Activated gamma-delta T cell treated with Interleukin-2 at 50 U/mL for 16 hours (primary cell): ENCODE data around the gene ATP2B2.

Experiments
- DNase-seq: peaks from one replicate; pipeline ENCODE4 v3.0.0-alpha.2; 2020

ATP2B2 gene

DNA sequence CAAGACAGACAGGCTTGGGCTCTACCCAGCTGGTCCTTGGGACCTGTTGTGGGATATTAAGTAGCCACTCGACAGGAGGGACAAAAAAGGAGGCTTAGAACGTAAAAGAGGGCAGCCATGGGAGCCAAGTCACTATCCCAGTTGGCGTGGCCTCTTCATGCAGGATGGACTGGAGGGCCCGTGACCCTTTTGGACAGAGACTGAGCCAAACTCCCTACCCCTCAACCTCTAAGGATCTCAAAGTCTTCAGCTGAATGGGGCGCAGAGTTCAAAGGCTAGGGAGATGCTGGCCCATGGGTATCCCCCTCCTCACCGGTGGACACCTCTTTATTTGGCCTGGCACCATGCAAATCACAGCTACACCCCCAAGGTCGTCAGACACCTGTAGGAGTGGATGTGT, 126.6 kb downstream of the ATP2B2 start:
- DNase-seq, result no peak

DNA sequence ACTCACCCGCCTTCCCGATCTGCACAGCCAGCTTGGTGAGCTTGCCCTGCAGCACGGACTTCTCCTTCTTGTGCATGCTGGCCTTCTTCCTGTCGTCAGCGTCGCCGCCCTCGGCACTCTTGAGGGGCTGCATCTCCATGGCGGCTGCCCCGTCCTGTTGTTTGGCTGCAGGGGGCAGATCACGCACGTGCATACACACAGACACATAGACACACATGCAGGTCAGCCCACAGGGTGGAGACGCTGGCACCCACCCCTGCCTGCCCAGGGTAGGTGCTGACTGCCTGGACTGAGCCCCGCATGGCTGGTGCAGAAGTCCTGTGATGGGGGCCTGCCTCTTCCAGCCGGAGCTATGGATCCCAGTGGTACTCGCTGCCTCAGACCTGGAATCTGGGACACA, 127.1 kb downstream of the ATP2B2 start:
- DNase-seq, result no peak

DNA sequence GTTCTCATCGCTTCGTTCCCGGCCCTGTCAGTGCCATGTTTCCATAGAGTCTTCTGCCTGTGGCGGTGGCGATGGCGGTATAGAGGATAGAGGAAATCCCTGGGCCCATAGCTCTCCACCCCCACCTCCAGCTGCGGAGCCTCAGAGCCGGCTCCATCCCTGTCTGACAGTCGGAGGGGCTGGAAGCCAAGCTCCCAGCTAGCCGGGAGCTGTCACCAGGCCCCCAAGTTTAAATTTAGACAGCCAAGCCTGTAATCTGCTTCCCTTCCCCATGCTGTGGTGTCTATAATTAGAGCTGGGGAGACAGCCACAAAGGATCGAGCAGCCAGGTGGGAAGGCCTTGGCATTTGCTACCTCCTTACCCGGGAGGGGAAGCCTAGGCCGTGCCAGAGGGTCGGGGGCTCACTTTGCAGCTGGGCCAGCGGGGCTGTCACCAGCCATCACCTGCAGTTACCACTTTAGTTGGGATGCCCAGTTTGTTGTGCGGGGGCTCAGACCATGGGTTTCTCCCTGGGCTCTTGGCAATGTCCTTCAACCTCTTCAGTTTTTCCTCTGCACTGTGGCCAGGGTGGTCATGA, 128.1 kb downstream of the ATP2B2 start:
- no peak for DNase-seq

DNA sequence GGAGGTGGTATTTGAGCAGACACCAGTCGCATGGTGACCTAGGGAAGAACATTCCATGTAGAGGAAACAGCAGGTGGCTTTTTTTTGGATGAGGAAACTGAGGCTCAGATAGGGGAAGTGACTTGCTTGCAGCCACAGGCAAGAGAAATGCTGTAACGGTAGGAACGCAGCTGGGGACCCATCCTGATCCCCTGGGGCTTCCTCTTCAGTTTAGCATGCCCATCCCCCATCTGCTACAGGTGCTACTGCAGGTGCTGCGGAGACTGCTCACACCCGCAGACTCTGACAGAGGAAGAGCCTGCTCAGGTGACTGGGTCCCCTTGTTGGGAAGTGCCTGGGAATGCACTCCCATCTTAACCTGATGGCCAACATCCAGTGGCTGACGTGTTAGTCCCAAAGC, 129.0 kb downstream of the ATP2B2 start:
- DNase-seq, result no peak

DNA sequence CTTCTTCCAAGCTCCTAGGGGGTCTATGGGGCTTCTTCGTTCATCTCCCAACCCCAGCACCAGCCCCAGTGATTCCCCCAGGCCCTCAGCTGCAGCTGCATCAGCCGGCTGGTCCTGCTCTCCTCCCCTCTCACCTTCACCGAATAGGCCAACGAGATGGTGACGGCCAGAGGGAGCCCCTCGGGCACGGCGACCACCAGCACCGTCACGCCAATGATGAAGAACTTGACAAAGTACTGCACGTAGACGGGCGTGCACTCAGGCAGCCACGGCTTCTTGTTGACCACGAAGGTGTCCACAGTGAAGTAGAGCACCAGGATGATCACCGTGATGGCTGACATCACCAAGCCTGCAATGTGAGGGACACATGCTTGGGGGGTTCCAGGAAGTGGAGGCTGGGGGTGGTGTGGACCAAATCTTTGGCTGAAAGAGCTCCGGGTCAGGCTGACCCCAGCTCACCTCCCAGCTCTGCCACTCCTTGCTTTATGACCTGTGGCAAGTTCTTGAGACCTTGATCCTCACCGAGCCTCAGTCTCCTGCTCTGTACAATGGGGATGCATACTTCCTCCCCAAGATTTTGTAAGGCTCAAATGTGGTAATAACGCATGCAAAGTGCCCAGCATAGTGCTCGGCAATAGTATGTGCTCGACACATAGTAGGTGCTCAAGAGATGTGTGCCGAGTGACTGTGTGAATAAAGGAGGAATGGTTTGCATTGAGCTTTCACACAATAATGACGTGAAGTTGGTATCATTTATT, 129.9 kb downstream of the ATP2B2 start:
- DNase-seq, result no peak

DNA sequence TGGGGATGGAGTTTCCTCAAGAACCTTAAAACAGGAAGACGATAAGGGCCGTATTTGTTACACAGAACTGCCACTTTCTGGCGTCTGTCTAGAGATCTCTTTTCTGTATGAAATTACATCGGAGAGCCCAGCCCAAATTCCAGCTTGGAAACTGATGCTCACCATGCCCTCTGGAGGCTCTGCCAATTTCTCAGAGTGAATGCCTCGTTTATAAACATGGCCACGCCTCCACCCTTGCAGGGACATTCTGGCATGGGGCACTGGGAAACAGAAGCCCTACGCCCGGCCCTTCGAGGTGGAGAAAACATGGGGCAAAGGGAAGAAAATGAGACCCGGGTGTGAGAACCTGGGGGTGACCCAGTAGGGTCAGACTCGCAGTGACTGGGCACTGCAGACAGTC, 131.1 kb downstream of the ATP2B2 start:
- DNase-seq, result no peak

DNA sequence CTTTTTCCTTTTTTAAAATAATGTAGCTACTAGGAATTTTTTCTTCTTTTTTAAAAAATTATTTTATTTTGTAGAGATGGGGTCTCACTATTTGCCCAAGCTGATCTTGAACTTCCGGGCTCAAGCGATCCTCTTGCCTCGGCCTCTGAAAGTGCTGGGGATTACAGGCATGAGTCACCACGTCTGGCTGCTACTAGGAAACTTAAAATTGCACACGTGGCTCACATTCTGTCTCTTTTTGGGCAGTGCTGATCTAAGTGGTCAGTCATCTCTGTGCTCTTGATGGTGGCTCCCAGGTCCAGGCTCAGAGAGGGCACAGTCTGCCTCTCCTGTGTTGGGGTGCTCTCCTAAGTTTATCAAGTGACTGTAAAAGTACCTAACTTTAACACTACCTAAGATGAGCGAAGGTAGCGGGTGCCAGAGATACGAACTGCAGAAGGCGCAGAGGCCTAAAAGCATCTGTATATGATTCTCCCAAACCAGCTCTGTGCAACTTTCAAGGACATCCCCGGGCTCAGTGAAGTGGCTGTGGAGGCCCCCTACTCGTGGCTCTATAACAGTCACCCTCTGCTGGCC, 131.6 kb downstream of the ATP2B2 start:
- no peak for DNase-seq

DNA sequence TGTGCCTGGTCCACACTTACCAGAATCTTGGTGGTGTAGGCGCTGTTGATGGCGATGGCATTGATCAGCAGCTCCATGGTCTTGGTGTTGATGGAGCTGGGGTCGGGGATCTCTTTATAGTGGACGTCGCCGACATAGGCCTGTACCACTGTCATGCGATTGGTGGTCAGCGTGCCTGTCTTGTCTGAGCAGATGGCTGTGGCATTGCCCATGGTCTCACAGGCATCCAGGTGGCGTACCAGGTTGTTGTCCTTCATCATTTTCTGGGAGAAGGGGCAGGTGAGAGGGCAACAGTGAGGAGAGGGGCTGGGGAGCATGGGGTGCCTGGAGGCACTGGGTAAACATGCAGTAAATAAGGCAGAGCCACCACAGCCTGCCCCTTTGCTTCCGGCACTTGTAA, 133.6 kb downstream of the ATP2B2 start:
- no peak for DNase-seq

DNA sequence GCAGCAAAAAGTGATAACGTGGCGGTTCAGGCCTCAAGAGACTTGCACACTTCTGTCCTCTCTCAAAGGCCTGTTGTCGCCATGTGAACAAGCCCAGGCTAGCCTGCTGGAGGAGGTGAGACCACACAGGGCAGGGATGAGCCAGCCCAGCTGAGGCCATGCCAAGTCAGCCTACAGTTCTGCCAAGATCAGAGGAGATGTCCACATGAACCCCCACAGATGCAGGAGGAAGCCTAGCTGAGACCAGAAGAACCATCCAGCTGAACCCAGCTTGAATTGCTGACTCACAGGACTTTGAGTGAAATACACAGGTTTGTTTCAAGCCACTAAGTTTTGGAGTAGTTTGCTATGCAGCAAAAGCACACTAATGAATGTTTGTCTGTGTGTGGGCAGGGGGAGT, 134.2 kb downstream of the ATP2B2 start:
- DNase-seq, result no peak

DNA sequence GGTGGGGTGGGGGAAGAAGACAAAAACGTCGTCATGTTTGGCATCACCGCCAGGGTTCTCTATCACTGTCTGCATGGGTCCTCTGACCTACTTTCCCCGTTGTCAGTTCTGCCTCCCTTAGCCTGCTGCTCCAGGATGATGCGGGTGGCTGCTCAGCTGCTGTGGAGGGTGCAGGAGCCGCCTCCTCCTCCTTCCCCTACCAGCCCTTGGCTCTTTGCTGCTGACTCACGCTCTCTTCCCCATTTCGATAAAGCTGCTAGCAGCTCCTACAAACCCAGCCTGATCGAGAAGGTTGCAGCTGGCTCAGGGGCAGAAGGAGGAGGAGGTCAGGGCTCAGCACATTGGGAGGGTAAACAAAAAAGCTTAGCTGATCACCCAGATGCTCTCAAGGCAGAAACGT, 135.0 kb downstream of the ATP2B2 start:
- DNase-seq, result no peak

DNA sequence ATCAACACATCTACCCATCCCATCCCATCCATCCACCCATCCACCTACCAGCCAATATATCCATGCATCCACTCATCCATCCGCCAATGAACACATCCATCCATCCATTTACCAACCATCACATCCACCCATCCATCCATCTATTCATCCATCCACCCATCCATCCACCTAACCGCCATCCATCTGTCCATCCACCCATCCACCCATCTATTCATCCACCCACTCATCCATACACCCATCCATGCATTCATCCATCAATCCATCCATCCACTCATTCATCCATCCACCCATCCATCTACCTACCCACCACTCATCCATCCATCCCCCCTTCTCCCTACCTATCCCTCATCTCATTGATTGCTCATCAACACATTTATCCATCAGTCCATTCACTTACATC, 136.9 kb downstream of the ATP2B2 start:
- DNase-seq, result no peak

DNA sequence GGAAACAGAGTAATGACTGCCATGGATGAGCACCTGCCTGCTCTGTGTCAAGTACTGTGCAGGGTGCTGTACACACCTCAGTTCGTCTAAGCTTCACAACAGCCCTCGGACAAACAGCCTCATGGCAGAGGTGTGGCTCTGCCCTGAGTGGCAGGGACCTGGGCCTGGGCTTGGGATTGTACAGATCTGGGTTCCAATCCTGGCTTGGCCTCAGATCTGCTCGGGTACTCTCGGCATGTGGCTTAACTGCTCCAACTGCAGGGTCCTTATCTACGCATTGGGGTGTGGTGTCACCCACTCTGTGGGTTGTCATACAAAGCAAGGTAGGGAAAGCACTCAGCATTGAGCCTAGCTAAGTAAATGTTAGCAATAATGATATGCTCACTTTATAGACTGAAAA, 137.9 kb downstream of the ATP2B2 start:
- no peak for DNase-seq

DNA sequence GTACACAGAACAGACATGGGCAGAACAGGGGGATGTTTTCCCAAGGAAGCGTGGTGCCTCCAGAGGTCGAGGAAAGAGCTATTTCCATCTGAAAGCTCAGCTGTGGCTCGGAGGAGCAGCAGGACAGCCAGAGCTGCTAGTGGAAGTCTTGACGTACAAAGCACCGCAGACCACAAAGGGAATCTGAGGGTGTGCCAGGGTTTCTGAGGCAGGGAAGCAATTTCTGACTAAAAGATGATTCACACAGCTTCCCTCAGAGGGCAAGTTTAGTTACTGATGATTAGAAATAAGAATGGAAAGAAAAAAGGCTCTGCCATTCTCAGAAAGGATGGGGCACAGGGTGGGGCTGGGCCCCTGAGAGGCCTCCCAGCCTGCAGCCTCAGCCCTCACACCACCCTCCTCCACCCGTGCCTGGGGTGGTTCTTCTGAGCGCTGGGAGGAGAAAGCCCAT, 138.7 kb downstream of the ATP2B2 start:
- DNase-seq, result no peak

DNA sequence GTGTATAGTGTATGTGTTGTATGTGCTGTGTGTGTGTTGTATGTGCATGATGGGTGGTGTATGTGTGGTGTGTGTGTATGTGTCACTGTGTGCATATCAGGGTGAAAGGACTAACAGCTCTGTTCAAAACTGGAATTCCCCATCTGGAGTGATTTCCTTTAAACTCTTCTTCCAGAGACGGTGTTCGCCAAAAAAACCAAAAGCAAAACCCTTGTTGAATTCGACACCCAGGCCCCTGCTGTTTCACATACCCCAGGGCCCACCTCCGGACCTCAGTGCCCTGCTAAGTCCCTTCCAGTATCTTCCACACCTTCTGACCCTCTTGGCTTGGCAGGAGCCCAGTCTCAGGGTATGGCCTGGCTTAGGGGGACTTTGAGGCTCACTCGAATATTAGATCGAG, 139.6 kb downstream of the ATP2B2 start:
- no peak for DNase-seq

DNA sequence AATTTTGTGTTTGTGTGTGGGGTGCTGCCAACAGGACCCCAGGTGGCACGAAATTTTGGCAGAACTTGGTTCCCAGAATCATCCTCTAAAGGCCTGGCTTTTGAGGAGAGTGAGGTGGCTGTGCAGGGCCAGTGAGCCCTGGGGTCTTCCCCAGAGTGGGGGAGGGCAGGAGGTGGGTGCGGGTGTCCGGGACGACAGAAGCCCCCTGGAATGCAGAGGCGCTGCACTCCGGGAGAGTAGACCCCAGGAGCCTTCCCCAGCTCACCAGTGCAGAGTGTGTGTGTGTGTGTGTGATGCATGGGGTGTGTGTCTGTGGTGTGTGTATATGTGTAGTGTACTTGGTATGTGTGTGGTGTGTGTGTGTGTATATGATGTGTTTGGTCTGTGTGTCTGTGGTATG, 140.1 kb downstream of the ATP2B2 start:
- no peak for DNase-seq

DNA sequence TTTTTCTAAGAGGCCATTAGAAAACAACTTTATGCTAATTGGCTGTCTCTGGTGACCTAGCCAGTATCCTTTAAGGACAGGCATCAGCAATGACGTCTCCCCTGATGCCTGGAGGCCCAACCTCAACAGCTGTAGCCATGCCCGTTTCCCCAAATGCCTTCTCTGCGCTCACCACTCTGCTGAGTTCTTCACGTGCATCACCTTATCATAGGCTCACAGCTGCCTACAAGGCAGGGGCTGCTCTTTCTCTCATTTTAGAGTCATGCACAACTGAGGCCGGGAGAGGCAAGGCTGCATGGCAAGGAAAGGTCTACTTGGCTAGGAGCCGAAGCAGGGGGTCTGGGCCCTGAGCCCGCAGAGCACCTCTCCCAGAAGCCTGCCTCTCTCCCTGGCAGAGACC, 140.6 kb downstream of the ATP2B2 start:
- no peak for DNase-seq

DNA sequence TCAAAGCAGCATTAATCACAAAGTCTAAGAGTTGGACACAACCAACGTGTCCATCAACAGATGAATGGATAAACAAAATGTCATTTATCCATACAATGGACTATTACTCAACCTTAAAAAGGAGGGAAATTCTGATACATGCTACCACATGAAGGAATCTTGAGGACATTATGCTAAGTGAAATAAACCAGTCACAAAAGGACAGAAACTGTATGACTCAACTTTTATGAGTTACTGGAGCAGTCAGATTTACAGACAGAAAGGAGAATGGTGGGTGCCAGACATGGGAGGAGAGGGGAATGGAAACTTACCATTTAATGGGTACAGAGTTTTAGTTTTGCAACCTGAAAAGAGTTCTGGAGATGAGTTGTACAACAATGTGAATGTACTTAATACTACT, 141.5 kb downstream of the ATP2B2 start:
- no peak for DNase-seq

DNA sequence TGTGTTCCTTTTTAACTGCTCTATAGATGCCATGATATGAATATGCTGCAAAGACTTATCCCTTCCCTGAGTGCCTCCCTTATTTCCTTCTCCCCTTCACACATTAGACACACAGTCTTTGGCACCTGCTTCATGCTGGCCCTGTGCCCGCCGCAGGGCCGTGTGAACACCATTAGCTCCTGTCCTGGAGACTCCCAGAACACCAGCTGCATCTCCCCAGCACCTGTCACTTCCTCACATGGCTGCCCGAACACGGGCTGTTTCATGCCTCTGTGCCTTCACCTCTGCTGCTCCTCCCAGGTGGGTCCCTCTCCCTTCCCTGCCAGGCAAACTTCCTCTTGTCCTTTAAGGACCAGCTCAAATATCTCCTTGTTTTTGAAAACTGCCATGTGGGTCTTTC, 144.0 kb downstream of the ATP2B2 start:
- no peak for DNase-seq

DNA sequence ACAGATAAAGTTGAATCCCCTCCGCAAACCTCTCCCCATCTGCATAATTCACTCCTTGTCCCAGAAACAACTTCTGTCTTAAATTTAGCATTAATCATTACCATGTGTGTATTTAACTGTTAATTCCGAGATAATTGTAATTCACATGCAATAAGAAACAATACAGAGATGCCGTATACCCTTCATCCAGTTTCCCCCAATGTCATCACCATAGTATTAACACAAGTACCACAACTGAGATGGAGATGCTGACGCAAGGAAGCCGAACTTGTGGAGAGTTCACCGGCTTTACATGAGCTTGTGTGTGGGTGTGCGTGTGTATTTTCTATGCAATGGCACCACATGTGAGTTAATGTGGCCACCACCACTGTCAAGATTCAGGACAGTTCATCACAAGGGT, 144.9 kb downstream of the ATP2B2 start:
- no peak for DNase-seq

DNA sequence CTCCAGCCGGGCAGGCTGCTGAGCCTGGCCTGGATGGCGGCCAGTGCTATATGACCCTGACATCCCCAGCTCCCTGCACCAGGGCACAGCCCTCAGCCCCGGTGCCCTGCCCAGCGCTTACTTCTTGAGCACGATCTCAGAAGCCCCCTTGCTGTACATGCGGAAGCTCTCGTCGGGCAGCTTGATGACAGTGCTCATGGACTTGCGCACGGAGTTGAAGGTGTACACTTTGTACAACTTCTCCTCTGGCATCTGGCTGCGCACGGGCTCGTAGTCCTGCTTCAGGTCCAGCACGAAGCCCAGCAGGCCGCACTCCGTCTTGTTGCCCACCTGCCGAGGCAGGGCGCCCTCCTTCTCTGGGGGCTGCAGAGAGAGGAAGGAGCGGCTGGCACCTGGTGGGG, 145.6 kb downstream of the ATP2B2 start:
- DNase-seq, result no peak

DNA sequence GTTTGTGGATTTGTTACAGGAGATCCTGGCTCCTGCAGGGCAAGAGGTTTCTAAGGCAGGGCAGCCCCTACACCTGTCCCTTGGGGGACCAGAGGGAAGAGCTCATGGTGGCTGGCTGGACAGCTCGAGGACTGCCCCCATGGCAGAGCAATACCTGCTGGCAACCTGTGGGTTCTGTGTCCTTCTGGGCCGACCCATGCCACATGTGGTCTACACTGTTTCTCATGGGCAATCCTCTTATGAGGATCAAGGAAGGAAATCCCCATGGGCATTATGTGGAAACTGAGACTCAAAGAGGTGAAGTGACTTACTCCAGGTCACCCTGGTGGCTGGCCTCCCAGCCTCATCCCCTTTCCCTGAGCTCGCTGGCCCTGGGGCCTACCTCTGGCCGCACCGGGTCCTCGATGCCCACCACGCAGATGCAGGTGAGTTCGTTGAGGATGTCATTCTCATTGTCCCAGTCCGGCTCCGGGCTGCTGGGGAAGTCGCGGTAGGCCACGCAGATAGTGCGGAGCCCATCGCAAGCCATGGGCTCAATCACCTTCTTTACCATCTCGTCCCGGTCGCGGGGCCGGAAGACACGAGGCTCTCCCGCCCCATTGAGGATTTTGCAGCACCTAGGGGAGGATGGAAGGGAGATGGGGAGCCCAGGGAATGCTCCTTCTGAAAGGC, 146.9 kb downstream of the ATP2B2 start:
- DNase-seq, result no peak

DNA sequence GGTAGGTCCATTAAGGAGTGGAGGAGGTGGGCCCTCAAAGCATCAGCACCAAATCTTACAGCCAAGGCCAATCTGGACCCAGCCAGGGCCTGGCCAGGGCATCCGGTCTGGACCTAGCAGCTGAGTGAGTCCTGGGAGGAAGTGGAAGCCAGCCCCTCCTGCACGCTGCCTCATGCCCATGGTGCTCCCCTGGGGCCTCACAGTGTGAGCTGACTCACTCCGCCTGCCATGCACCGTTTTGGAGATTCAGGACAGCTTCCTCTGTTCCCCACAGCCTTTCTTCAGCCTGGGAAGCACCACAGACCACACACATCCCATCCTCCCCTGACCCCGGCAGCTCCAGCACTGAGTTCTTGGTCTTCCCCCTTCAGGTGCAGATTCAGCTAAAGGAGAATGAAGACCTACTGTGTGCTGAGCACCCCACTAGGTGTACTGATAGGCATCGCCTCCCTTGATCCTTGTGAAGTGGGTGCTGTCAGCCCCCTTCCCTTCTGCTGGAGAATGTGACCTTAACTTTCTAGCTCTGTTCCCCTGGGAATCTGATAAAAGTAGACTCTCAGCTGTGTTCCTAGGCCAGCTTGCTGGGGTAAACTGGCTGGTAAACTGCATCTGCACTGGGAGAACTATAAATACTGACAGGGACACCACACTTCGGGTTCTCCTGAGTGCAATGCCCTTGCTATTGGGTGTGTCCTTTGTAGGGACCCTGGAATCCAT, 147.6 kb downstream of the ATP2B2 start:
- no peak for DNase-seq

DNA sequence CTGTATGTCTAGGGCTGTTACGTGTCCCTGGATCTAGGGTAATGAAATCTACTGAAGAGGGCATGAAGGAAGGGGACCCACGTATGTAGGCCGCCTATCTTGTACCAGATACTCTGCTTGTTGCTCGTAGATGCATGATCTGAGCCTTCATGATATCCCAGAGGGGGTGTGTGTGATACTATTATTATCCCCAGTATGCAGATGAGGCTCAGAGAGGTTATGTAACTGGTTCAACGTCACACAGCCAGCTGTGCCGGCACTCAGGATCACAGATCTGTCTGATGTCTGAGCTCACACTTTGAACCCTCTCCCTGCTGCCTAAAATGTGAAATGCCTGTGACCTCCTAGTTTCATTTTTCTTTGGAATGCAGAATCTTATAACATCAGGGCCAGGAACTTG, 148.3 kb downstream of the ATP2B2 start:
- DNase-seq, result no peak
